K562 (cell line): Measurements from ENCODE around the gene FGF1.

Source experiments
- CBX3 ChIP-seq, 2 experiments: IDR thresholded peaks; 1 replicate in 1 of 2; 2 replicates in 1 of 2; pipeline ENCODE4 v1.6.1; 2012; ENCODE audit warnings: inconsistent platforms in 2 of 2, low read length in 2 of 2, borderline replicate concordance in 1 of 2, control low read depth in 1 of 2
- FOXJ3 ChIP-seq: sonication (generic); formaldehyde crosslinking; IDR thresholded peaks from 2 replicates; pipeline ENCODE4 v1.4.0; 2020; ENCODE audit warnings: mild to moderate bottlenecking, missing genetic modification reagents
- HNRNPH1 ChIP-seq: fragments of 200-400 bp; formaldehyde crosslinking; optimal IDR thresholded peaks from 2 replicates; pipeline ENCODE3; 2017; ENCODE audit warnings: low read depth, mild to moderate bottlenecking, low read length, moderate library complexity
- NCOA1 ChIP-seq: fragments of 450-650 bp; IDR thresholded peaks from 2 replicates; pipeline ENCODE4 v1.6.1; 2016; ENCODE audit warnings: low read depth
- NR3C1 ChIP-seq: sonication (generic); formaldehyde crosslinking; IDR thresholded peaks from 2 replicates; pipeline ENCODE4 v1.8.1; 2022; ENCODE audit warnings: missing genetic modification reagents
- POLR2A ChIP-seq: fragments of 450-650 bp; conservative IDR thresholded peaks from 2 replicates; pipeline ENCODE4 v1.6.1; 2016
- POLR2AphosphoS5 ChIP-seq: IDR thresholded peaks from 2 replicates; pipeline ENCODE4 v1.6.1; 2011; ENCODE audit warnings: mild to moderate bottlenecking, low read depth, low read length, moderate library complexity; ENCODE audit not compliant: control insufficient read depth, insufficient read depth
- RCOR1 ChIP-seq, 2 experiments: IDR thresholded peaks; 2 replicates each; pipeline ENCODE4 v1.6.1; 2012; ENCODE audit warnings: low read depth in 2 of 2, low read length in 2 of 2, borderline replicate concordance in 1 of 2, improper control_type of control experiment in 1 of 2
- RFX5 ChIP-seq: IDR thresholded peaks from 2 replicates; pipeline ENCODE4 v1.6.1; 2011; ENCODE audit warnings: low read depth, mild to moderate bottlenecking, improper control_type of control experiment, low read length
- TF ChIP-seq, protein P1 (sequence below): sonication (generic); formaldehyde crosslinking; IDR thresholded peaks from 2 replicates; pipeline ENCODE4 v1.8.1; 2023; ENCODE audit warnings: mild to moderate bottlenecking, missing genetic modification reagents
- TF ChIP-seq, protein P2 (sequence below): sonication (generic); formaldehyde crosslinking; IDR thresholded peaks from 2 replicates; pipeline ENCODE4 v1.8.1; 2022; ENCODE audit warnings: missing genetic modification reagents
- TF ChIP-seq, protein P3 (sequence below): fragments of 450-650 bp; formaldehyde crosslinking; IDR thresholded peaks from 2 replicates; pipeline ENCODE4 v1.4.0; 2020; ENCODE audit warnings: mild to moderate bottlenecking, mixed read lengths

DNA sequence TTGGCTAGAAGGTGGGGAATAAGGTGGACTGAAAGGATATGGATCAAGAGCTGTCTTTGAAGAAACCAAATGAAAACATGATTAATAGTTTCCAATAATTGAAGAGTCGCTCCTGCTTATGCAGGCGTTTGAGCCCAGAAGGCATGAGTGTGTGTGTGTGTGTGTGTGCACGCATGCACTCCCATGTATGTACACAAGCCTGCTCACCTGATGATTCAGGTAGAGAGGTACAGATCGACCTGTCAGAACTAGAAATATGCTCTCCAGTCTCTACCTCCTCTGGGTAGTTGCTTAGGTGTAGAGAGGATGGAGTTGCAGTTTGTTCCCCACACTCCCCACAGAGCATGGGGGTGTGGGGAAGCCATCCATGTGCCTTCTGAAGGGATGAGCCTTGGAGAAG lies 1.1 kb upstream of the FGF1 start:
- TF ChIP-seq NR3C1 (CRISPR knock-in tag) (no peak), POLR2AphosphoS5 (no peak), HNRNPH1 (no peak), NCOA1 (no peak), POLR2A (no peak), RFX5 (no peak), FOXJ3 (no peak), CBX3 (IDR thresholded peaks at IDR 0.05; ENCODE audit: borderline replicate concordance in 1 of 2, low read length in 2 of 2) (no peak), RCOR1 (IDR thresholded peaks at IDR 0.05; ENCODE audit: borderline replicate concordance in 1 of 2, low read depth in 2 of 2, low read length in 2 of 2) (no peak)
- TF ChIP-seq, protein P1, sequence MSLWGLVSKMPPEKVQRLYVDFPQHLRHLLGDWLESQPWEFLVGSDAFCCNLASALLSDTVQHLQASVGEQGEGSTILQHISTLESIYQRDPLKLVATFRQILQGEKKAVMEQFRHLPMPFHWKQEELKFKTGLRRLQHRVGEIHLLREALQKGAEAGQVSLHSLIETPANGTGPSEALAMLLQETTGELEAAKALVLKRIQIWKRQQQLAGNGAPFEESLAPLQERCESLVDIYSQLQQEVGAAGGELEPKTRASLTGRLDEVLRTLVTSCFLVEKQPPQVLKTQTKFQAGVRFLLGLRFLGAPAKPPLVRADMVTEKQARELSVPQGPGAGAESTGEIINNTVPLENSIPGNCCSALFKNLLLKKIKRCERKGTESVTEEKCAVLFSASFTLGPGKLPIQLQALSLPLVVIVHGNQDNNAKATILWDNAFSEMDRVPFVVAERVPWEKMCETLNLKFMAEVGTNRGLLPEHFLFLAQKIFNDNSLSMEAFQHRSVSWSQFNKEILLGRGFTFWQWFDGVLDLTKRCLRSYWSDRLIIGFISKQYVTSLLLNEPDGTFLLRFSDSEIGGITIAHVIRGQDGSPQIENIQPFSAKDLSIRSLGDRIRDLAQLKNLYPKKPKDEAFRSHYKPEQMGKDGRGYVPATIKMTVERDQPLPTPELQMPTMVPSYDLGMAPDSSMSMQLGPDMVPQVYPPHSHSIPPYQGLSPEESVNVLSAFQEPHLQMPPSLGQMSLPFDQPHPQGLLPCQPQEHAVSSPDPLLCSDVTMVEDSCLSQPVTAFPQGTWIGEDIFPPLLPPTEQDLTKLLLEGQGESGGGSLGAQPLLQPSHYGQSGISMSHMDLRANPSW: no peak
- TF ChIP-seq, protein P2, sequence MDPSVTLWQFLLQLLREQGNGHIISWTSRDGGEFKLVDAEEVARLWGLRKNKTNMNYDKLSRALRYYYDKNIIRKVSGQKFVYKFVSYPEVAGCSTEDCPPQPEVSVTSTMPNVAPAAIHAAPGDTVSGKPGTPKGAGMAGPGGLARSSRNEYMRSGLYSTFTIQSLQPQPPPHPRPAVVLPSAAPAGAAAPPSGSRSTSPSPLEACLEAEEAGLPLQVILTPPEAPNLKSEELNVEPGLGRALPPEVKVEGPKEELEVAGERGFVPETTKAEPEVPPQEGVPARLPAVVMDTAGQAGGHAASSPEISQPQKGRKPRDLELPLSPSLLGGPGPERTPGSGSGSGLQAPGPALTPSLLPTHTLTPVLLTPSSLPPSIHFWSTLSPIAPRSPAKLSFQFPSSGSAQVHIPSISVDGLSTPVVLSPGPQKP: no peak
- TF ChIP-seq, protein P3, sequence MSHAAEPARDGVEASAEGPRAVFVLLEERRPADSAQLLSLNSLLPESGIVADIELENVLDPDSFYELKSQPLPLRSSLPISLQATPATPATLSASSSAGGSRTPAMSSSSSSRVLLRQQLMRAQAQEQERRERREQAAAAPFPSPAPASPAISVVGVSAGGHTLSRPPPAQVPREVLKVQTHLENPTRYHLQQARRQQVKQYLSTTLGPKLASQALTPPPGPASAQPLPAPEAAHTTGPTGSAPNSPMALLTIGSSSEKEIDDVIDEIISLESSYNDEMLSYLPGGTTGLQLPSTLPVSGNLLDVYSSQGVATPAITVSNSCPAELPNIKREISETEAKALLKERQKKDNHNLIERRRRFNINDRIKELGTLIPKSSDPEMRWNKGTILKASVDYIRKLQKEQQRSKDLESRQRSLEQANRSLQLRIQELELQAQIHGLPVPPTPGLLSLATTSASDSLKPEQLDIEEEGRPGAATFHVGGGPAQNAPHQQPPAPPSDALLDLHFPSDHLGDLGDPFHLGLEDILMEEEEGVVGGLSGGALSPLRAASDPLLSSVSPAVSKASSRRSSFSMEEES: no peak
